ENCODE results near the gene INHBE.
A peak's percentile ranks its signal among the peaks of the same experiment; 100 is the strongest.

Gene INHBE

GRCh38 chr12:57462251-57462911 is 7.3 kb downstream of the INHBE start:
- Histone ChIP-seq H3K27me3 (ENCODE audit: low read depth, low read length) (peaks cover 8% of the 10 kb centered on the region), H3K4me1 (ENCODE audit: control insufficient read depth in 1 of 2, insufficient read depth in 2 of 2, low read length in 2 of 2) (peaks cover 3 to 28% of the 10 kb centered on the region in 2 donors), H3K36me3 (ENCODE audit: control insufficient read depth in 1 of 2, insufficient read depth in 2 of 2, low read length in 2 of 2) (no peaks in the 10 kb centered on the region), H3K4me3 (ENCODE audit: low read depth in 1 of 2, low read length in 2 of 2) (peak overlapping the region; percentile 84 to 93), H3K9me3 (ENCODE audit: control insufficient read depth in 1 of 2, low read length in 2 of 2) (no peaks in the 10 kb centered on the region), H3K27ac (ENCODE audit: low read length) (peak overlapping the region; percentile 85)

GRCh38 chr12:57462912-57463253 is 7.8 kb downstream of the INHBE start:
- H3K27ac ChIP-seq (ENCODE audit: low read length) = no peak overlapping the region
- H3K36me3 ChIP-seq (ENCODE audit: control insufficient read depth in 1 of 2, insufficient read depth in 2 of 2, low read length in 2 of 2) = no peaks in the 10 kb centered on the region
- H3K9me3 ChIP-seq (ENCODE audit: control insufficient read depth in 1 of 2, low read length in 2 of 2) = no peaks in the 10 kb centered on the region
- H3K4me1 ChIP-seq (ENCODE audit: control insufficient read depth in 1 of 2, insufficient read depth in 2 of 2, low read length in 2 of 2) = peaks cover 3 to 28% of the 10 kb centered on the region in 2 donors
- H3K27me3 ChIP-seq (ENCODE audit: low read depth, low read length) = peaks cover 8% of the 10 kb centered on the region
- peak overlapping the region; percentile 84 to 93 for H3K4me3 ChIP-seq (ENCODE audit: low read depth in 1 of 2, low read length in 2 of 2)

- Histone ChIP-seq H3K27me3 (ENCODE audit: low read depth, low read length) (peaks cover 8% of the 10 kb centered on the region), H3K4me3 (ENCODE audit: low read depth in 1 of 2, low read length in 2 of 2) (no peak overlapping the region), H3K4me1 (ENCODE audit: control insufficient read depth in 1 of 2, insufficient read depth in 2 of 2, low read length in 2 of 2) (peaks cover 3 to 22% of the 10 kb centered on the region in 2 donors), H3K36me3 (ENCODE audit: control insufficient read depth in 1 of 2, insufficient read depth in 2 of 2, low read length in 2 of 2) (no peaks in the 10 kb centered on the region), H3K9me3 (ENCODE audit: control insufficient read depth in 1 of 2, low read length in 2 of 2) (no peaks in the 10 kb centered on the region), H3K27ac (ENCODE audit: low read length) (no peak overlapping the region)
Observed at GRCh38 chr12:57464569-57464968, 9.5 kb downstream of the INHBE start.

- H3K4me1 ChIP-seq (ENCODE audit: control insufficient read depth in 1 of 2, insufficient read depth in 2 of 2, low read length in 2 of 2) = peaks cover 3 to 19% of the 10 kb centered on the region in 2 donors
- no peak overlapping the region for H3K27ac ChIP-seq (ENCODE audit: low read length)
- H3K9me3 ChIP-seq (ENCODE audit: control insufficient read depth in 1 of 2, low read length in 2 of 2) = no peaks in the 10 kb centered on the region
- peaks cover 8% of the 10 kb centered on the region for H3K27me3 ChIP-seq (ENCODE audit: low read depth, low read length)
- H3K4me3 ChIP-seq (ENCODE audit: low read depth in 1 of 2, low read length in 2 of 2) = no peak overlapping the region
- H3K36me3 ChIP-seq (ENCODE audit: control insufficient read depth in 1 of 2, insufficient read depth in 2 of 2, low read length in 2 of 2) = no peaks in the 10 kb centered on the region
Observed at GRCh38 chr12:57465030-57465746, 10.1 kb downstream of the INHBE start.

GRCh38 chr12:57465747-57466505 is 10.8 kb downstream of the INHBE start:
- peaks cover under 1 to 12% of the 10 kb centered on the region in 2 donors for H3K4me1 ChIP-seq (ENCODE audit: control insufficient read depth in 1 of 2, insufficient read depth in 2 of 2, low read length in 2 of 2)
- H3K27me3 ChIP-seq (ENCODE audit: low read depth, low read length) = peaks cover 5% of the 10 kb centered on the region
- no peaks in the 10 kb centered on the region for H3K36me3 ChIP-seq (ENCODE audit: control insufficient read depth in 1 of 2, insufficient read depth in 2 of 2, low read length in 2 of 2)
- H3K9me3 ChIP-seq (ENCODE audit: control insufficient read depth in 1 of 2, low read length in 2 of 2) = no peaks in the 10 kb centered on the region
- no peak overlapping the region for H3K4me3 ChIP-seq (ENCODE audit: low read depth in 1 of 2, low read length in 2 of 2)
- H3K27ac ChIP-seq (ENCODE audit: low read length) = no peak overlapping the region

GRCh38 chr12:57467212-57467874 is 12.2 kb downstream of the INHBE start:
- no peaks in the 10 kb centered on the region for H3K36me3 ChIP-seq (ENCODE audit: control insufficient read depth in 1 of 2, insufficient read depth in 2 of 2, low read length in 2 of 2)
- H3K27ac ChIP-seq (ENCODE audit: low read length) = no peak overlapping the region
- no peaks in the 10 kb centered on the region for H3K4me1 ChIP-seq (ENCODE audit: control insufficient read depth in 1 of 2, insufficient read depth in 2 of 2, low read length in 2 of 2)
- H3K27me3 ChIP-seq (ENCODE audit: low read depth, low read length) = no peaks in the 10 kb centered on the region
- H3K4me3 ChIP-seq (ENCODE audit: low read depth in 1 of 2, low read length in 2 of 2) = no peak overlapping the region
- H3K9me3 ChIP-seq (ENCODE audit: control insufficient read depth in 1 of 2, low read length in 2 of 2) = no peaks in the 10 kb centered on the region

- Histone ChIP-seq H3K4me3 (ENCODE audit: low read depth in 1 of 2, low read length in 2 of 2) (no peak overlapping the region), H3K27ac (ENCODE audit: low read length) (no peak overlapping the region), H3K27me3 (ENCODE audit: low read depth, low read length) (no peaks in the 10 kb centered on the region), H3K36me3 (ENCODE audit: control insufficient read depth in 1 of 2, insufficient read depth in 2 of 2, low read length in 2 of 2) (no peaks in the 10 kb centered on the region), H3K9me3 (ENCODE audit: control insufficient read depth in 1 of 2, low read length in 2 of 2) (no peaks in the 10 kb centered on the region), H3K4me1 (ENCODE audit: control insufficient read depth in 1 of 2, insufficient read depth in 2 of 2, low read length in 2 of 2) (no peaks in the 10 kb centered on the region)
Observed at GRCh38 chr12:57467915-57468314, 12.8 kb downstream of the INHBE start.

GRCh38 chr12:57469296-57470164 is 14.4 kb downstream of the INHBE start:
- no peaks in the 10 kb centered on the region for H3K36me3 ChIP-seq (ENCODE audit: control insufficient read depth in 1 of 2, insufficient read depth in 2 of 2, low read length in 2 of 2)
- H3K4me1 ChIP-seq (ENCODE audit: control insufficient read depth in 1 of 2, insufficient read depth in 2 of 2, low read length in 2 of 2) = no peaks in the 10 kb centered on the region
- H3K27ac ChIP-seq (ENCODE audit: low read length) = no peak overlapping the region
- H3K9me3 ChIP-seq (ENCODE audit: control insufficient read depth in 1 of 2, low read length in 2 of 2) = no peaks in the 10 kb centered on the region
- no peaks in the 10 kb centered on the region for H3K27me3 ChIP-seq (ENCODE audit: low read depth, low read length)
- H3K4me3 ChIP-seq (ENCODE audit: low read depth in 1 of 2, low read length in 2 of 2) = no peak overlapping the region

- no peaks in the 10 kb centered on the region for H3K27me3 ChIP-seq (ENCODE audit: low read depth, low read length)
- peaks cover 0 to 5% of the 10 kb centered on the region in 2 donors for H3K4me1 ChIP-seq (ENCODE audit: control insufficient read depth in 1 of 2, insufficient read depth in 2 of 2, low read length in 2 of 2)
- H3K4me3 ChIP-seq (ENCODE audit: low read depth in 1 of 2, low read length in 2 of 2) = no peak overlapping the region
- H3K27ac ChIP-seq (ENCODE audit: low read length) = no peak overlapping the region
- H3K36me3 ChIP-seq (ENCODE audit: control insufficient read depth in 1 of 2, insufficient read depth in 2 of 2, low read length in 2 of 2) = no peaks in the 10 kb centered on the region
- H3K9me3 ChIP-seq (ENCODE audit: control insufficient read depth in 1 of 2, low read length in 2 of 2) = no peaks in the 10 kb centered on the region
Observed at GRCh38 chr12:57470286-57470969, 15.3 kb downstream of the INHBE start.

- peak overlapping the region; percentile 15 for H3K27ac ChIP-seq (ENCODE audit: low read length)
- H3K27me3 ChIP-seq (ENCODE audit: low read depth, low read length) = no peaks in the 10 kb centered on the region
Observed at GRCh38 chr12:57470970-57471656, 16.0 kb downstream of the INHBE start.

More at GRCh38 chr12:57470970-57471656, 16.0 kb downstream of the INHBE start:
- Histone ChIP-seq H3K4me3 (ENCODE audit: low read depth in 1 of 2, low read length in 2 of 2) (no peak overlapping the region), H3K9me3 (ENCODE audit: control insufficient read depth in 1 of 2, low read length in 2 of 2) (no peaks in the 10 kb centered on the region), H3K4me1 (ENCODE audit: control insufficient read depth in 1 of 2, insufficient read depth in 2 of 2, low read length in 2 of 2) (peaks cover 0 to 12% of the 10 kb centered on the region in 2 donors), H3K36me3 (ENCODE audit: control insufficient read depth in 1 of 2, insufficient read depth in 2 of 2, low read length in 2 of 2) (no peaks in the 10 kb centered on the region)

All from muscle layer of duodenum (tissue), 2 donors.